Inflammatory macrophage (primary cell): ENCODE results near the gene ZBTB17.
A peak's percentile ranks its signal among the peaks of the same experiment; 100 is the strongest.
"Not testable (repeated sequence)": the region's sequence is repeated elsewhere in the genome, so short reads cannot be mapped to it uniquely, and the experiment has no call there.

ENCODE experiments used
- DNase-seq, 2 donors: peaks; one replicate each; pipeline ENCODE4 v3.0.0-alpha.2; 2020 to 2022

The ZBTB17 gene

GRCh38 chr1:16011936-16012589, 36.2 kb upstream of the ZBTB17 start:
- no peak for DNase-seq

- DNase-seq = no peak
These were observed 34.9 kb upstream of the ZBTB17 start for GRCh38 chr1:16010837-16011236.

GRCh38 chr1:16009678-16010077, 33.8 kb upstream of the ZBTB17 start:
- DNase-seq = no peak

GRCh38 chr1:16009030-16009460, 33.1 kb upstream of the ZBTB17 start:
- peak; percentile 67 to 69 for DNase-seq

DNA sequence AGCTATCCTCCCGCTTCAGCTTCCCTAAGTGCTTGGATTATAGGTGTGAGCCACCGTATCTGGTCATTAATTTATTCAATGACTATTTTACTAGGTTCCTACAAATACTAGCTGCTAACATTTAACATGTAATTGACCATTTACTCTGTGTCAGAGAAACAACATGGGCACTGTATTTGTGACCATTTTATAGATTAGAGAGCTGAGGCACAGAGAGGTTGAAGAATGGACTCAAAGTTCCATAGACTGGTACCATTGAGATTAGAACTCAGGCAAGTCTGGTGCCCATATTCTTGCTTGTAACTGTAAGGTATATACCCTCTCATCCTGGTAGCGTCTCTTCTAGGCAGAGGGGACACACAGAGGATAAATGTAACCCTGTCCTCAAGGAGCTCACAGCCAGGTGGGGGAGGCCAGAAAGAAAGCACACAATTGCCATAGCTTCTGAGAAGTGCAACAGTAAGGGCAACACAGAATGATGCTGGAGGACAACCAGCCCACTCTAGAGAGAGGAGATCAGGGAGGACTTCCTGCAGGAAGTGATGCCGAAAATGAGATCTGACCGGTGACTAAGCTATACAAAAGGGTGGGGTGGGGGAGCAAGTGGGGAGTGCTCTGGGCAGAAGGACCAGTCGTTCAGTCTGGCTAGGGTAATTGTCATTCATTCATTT, 31.9 kb upstream of the ZBTB17 start:
- no peak for DNase-seq

DNA sequence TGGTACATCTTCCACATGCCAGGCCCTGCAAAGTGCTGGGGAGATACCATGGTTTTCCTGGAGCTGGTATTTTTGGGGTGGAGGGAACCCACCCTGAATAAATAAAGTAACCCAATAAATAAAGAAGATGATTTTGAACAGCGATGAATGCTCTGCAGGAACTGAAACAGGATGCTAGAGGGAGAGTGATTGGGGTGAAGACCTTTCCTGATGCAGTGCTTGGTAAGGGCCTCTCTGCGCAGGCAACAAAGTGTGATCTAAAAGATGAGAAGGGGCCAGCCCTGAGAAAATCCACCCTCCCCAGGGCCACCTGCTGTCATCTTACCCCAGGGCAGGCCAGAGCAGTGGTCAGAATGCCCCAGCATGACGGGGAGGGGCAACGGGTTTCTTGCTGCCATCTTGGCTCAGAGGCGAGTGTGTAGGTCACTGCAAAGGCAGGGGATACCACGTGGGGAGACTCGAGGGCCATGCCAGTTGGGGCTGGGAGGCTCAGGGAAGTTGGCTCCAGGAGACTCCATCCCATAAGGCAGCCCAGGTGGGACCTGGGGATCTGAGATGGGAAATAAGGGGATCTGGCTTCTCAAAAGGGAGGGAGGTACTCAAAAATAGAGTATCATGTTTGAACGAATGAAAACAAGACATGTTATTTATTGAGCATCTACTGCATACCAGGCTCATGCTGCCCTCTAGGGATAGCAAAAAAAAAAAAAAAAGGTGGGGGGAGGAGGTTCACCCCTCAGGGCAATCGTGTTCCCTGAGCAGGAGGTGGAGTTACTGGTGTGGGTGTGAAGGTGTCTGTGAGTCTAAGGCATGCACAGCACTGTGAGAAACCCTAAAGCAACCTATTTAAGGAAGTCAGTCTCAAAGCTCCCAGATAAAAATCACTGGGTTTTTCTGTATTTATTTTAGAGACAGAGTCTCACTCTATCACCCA, 30.9 kb upstream of the ZBTB17 start:
- peak in 1 of 2 donors; percentile 5 for DNase-seq

GRCh38 chr1:16006010-16006409, 30.1 kb upstream of the ZBTB17 start:
- DNase-seq = no peak

GRCh38 chr1:16005597-16005996, 29.7 kb upstream of the ZBTB17 start:
- DNase-seq = no peak

DNA sequence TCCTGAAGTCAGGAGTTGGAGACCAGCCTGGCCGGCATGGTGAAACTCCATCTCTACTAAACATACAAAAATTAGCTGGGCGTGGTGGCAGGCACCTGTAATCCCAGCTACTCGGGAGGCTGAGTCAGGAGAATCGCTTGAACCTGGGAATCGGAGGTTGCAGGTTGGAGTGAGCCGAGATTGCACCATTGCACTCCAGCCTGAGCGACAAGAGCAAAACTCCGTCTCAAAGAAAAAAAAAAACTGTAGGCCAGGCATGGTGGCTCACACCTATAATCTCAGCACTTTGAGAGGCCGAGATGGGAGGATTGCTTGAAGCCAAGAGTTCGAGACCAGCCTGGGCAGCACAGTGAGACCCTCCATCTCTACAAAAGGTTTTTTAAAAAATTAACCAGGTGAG, 25.4 kb upstream of the ZBTB17 start:
- not testable (repeated sequence) for DNase-seq

DNA sequence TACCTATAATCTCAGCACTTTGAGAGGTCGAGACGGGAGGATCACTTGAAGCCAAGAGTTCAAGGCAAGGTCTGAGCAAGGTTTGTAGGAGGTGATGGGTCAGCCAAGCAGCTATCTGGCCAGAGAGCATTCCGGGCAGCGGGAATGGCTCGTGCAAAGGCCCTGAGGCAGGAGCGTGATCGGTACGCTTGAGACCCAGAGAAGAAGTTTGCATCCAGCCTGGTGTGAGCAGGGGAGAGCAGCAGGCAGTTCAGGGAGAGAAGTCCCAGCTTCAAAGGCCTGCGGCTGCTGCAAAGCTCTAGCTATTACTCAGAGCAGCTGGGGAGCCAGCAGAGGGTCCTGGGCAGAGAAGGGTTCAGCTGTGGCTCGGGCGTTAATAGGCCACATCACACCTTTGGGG, 23.0 kb upstream of the ZBTB17 start:
- no peak for DNase-seq

DNA sequence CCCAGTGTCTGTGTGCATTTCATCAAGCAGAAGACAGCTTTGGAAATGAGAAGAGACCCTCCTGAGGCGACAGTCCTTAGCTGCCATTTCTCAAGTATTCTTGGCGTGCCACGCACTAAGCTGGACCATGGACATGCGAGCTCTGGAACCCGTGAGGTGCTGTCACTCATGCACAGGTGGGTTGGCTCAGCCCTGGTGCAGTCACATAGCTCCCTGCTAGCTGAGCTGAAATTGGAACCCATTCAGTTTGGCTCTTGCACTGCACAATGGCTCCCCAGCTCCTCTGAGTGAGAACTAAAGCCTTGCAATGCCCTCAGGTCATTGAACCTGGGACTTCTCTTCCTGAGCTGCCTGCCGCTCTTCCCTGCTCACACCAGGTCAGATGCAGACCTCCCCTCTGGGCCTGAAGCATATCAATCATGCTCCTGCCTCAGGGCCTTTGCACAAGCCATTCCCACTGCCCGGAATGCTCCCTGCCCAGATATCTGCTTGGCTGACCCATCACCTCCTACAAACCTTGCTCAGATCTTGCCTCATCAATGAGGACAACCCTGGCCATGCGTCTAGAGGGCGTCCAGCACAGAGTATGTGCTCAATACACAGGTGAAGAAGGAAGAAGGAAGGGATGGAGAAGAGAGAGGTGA, 21.9 kb upstream of the ZBTB17 start:
- no peak for DNase-seq

DNA sequence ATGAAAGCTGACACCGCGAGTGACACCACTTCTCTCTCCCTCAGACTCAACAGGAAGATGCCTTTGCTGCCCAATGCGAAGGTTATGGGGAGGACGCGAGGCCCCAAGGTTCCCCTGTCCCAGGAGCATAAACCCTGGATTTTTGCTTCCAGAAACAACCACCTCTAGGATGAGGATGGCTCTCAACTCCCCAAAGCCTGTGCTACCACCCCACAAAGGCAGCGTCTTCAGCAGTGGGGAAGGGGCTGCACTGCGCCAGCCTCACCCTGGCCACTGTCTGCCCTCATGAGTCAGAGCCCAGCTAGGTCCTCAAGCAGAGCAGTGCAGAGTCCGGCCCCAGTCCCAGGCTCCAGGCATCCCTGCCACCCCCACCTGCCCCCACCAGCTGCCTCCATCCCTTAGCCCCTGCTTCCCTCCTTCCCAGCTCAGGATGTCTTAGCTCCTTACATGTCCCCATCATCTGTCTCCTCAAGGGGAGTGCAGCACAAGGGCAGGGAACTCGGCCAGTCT, 21.2 kb upstream of the ZBTB17 start:
- DNase-seq = no peak

DNA sequence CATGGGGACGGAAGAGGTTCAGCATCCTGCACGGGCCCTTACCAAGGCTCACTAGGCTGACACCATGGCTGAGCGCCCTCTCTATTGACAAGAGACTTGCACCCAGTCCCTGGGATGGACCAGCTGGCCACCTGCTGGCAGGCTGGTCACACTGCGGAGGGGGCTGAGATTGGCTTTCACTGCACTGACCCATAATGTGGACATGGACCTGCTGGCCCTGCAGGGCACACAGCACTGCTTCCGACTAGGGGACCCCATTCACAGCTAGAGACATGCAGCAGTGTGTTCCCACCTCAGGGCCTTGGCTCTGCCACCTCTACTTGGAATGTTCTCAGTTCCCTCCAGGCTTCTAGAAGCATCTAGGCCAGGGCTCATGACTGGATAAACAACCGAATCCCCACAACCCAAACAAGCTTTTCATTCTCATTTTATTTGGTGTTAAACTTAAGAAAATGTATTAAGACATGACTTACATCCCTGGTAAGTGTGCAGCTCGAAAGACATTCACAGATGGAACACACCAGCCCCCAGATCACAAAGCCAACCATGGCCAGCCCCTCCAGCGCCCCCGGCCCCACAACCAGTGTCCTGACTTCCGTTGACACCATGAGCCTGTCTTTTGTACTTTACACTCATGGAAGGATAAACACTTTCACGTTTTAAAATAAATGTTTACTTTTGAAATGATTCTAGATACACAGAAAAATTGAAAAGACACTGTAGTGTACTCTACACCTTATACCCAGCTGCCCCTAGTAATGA, 18.9 kb upstream of the ZBTB17 start:
- peak; percentile 68 to 80 for DNase-seq

GRCh38 chr1:15994081-15994480, 18.2 kb upstream of the ZBTB17 start:
- no peak for DNase-seq

- DNase-seq = no peak
These were observed 17.8 kb upstream of the ZBTB17 start for GRCh38 chr1:15993666-15994065.

GRCh38 chr1:15992582-15993500, 16.9 kb upstream of the ZBTB17 start:
- no peak for DNase-seq

DNA sequence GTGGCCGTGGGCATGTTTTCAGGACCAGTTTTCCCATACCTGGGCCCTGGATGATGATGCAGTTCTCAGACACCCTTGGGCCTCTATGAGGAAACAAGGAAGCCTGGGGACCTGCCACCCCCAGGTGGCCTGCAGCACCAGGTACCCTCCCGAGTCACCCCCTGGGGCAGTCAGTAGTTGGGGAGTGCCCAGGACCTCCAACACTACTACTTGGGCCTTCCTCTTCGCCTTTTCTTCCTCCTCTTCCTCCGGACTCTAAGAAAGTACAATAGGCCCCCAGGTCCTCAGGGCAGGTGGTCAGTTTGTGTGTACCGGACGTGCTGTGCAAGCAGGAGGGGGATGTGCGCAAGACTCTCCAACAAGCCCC, 16.3 kb upstream of the ZBTB17 start:
- DNase-seq = no peak

DNA sequence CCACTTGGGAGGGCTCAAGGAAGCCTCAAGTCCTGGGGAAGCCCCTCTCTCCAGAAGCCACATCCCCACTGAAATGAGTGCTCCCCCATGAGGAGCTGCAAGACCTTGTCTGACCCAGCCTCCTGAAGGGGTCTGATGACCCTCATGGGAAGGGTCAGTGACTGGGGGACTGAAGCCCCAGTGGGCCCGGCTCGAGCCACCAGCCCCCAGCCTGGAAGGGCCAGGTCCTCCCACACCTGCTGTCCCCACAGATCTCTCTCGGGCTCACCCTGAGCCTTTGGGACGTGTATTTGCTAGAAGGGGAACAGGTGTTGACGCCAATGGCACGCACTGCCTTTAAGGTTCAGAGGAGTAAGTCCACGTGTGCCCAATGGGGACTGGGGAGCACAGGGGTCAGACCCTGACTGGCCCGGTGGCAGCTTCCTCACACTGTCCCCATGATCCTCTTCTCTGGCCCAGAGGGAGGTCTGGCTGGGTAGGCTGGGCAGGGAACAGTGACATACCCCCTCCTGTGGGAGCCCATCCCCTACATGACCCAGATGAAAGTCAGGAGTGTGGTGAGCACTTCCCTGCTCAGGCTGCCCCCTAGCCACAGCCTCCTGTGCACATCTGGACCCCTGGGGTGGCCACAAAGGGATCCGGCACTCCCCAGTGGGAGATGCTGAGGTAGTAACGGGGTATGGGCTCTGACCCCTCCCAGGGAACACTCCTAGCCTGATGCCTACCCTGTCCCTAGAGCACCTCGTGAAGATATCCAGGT, 15.7 kb upstream of the ZBTB17 start:
- DNase-seq = no peak

DNA sequence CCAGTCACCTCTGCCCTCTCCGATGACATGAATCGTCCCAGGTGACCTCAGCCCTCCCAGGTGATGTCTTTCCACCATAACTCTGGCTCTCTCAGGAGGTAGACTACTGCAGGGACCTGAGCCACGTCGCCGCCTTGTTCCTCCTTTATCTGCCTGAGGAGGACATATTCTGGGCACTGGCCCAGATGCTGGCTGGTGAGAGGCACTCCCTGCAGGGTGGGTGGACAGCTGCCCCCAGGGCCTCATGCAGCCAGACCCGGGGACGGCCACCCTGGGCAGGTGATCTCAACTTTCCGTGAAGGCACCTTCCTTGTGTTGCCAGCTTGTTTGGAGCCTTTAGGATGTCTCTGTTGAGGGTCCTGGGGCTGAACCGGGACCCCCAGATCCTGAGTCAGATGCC, 13.9 kb upstream of the ZBTB17 start:
- no peak for DNase-seq
